Measurements from ENCODE around the gene SPATA22. TPM values are rescaled to one million over a fixed set of nuclear protein-coding genes. Genes with fewer than 3 reads are reported as not detected.

Gene SPATA22
- total and polyA plus RNA-seq, 9 of the 15 experiments (the other 6 are each of a cell fraction or from before 2014, with no cell fraction given), result 0.17 to 0.77 (median 0.44) TPM

- Histone ChIP-seq H4K20me1 (replicated peaks; ENCODE audit: control insufficient read depth, insufficient read depth, low read length) (no peaks in the 10 kb centered on the region), H3K4me3 (no peak overlapping the region), H3K36me3 (ENCODE audit: control insufficient read depth, insufficient read depth, low read length) (no peaks in the 10 kb centered on the region), H3K9ac (ENCODE audit: insufficient read depth in 1 of 2, low read depth in 2 of 2, low read length in 2 of 2) (no peak overlapping the region), H3K9me3 (replicated peaks; ENCODE audit: control insufficient read depth, insufficient read depth, low read depth, low read length) (no peaks in the 10 kb centered on the region), H3K4me1 (replicated peaks in 1 of 2; ENCODE audit: control insufficient read depth in 2 of 2, insufficient read depth in 2 of 2, low read length in 2 of 2) (no peaks in the 10 kb centered on the region), H3K4me2 (ENCODE audit: insufficient read depth, low read length) (no peak overlapping the region), H3K27ac (ENCODE audit: extremely low read depth, low read depth, low read length) (no peak overlapping the region), H3K79me2 (ENCODE audit: control insufficient read depth, insufficient read depth, low read length) (no peaks in the 10 kb centered on the region), H3K9me1 (ENCODE audit: control insufficient read depth, insufficient read depth, low read length) (no peaks in the 10 kb centered on the region), H3K27me3 (ENCODE audit: control insufficient read depth in 2 of 2, insufficient read depth in 2 of 2, low read length in 2 of 2) (no peaks in the 10 kb centered on the region), H2AFZ (ENCODE audit: low read depth, low read length) (no peak overlapping the region)
- FAIRE-seq (no peak), ATAC-seq (no peak), DNase-seq (ENCODE audit: extremely low read depth in 1 of 4, low spot score in 3 of 4) (no peak)
- 0% methylated on average over 2 of the region's 2 CpGs for WGBS (ENCODE audit: insufficient coverage, low coverage, missing lambda C conversion rate)
- no TSS peak for BruUV-seq (replicated peaks)
- TF ChIP-seq ZNF140 (CRISPR knock-in tag; IDR thresholded peaks at IDR 0.05) (no peak), CGGBP1 (CRISPR knock-in tag; IDR thresholded peaks at IDR 0.05) (no peak), ZNF311 (CRISPR knock-in tag; IDR thresholded peaks at IDR 0.05) (no peak), FOXJ2 (tag; IDR thresholded peaks at IDR 0.05) (no peak), ZNF212 (CRISPR knock-in tag; IDR thresholded peaks at IDR 0.05) (no peak), POLR2B (IDR thresholded peaks at IDR 0.05; ENCODE audit: low read depth, partially characterized antibody) (no peak), TCF7 (IDR thresholded peaks at IDR 0.05; ENCODE audit: borderline replicate concordance) (no peak), ZBTB2 (IDR thresholded peaks at IDR 0.05) (no peak), ATF1 (CRISPR knock-in tag; IDR thresholded peaks at IDR 0.05) (no peak), ATF1 (tag; IDR thresholded peaks at IDR 0.05) (no peak), CHCHD3 (CRISPR knock-in tag; IDR thresholded peaks at IDR 0.05) (no peak), PBX2 (CRISPR knock-in tag; IDR thresholded peaks at IDR 0.05; ENCODE audit: low read depth) (no peak), PBX2 (tag; conservative IDR thresholded peaks at IDR 0.05; ENCODE audit: low read depth) (no peak), ZNF277 (CRISPR knock-in tag; IDR thresholded peaks at IDR 0.05; ENCODE audit: borderline replicate concordance) (no peak), SMARCE1 (IDR thresholded peaks at IDR 0.05) (no peak), KDM5B (IDR thresholded peaks at IDR 0.05; ENCODE audit: insufficient replicate concordance, low read depth, low read length) (no peak), ZNF165 (CRISPR knock-in tag; IDR thresholded peaks at IDR 0.05; ENCODE audit: borderline replicate concordance) (no peak)
- in situ Hi-C loops (cut with MboI), result no loop called here
- intact Hi-C loops (cut with micrococcal nuclease), result no loop called here
- ChIA-PET POLR2A (no interaction called here), CTCF (ENCODE audit: low intra/inter-chr PET ratio) (no interaction called here)
Measured at GRCh38 chr17:3448059-3448665, 23.5 kb downstream of the SPATA22 start.
